ENCODE measurements around the gene TEX51.

TEX51 gene

GRCh38 chr2:126877861-126878565 is 20.7 kb upstream of the TEX51 start:
- H3K27ac ChIP-seq = no peak overlapping the region

GRCh38 chr2:126878601-126879000 is 20.1 kb upstream of the TEX51 start:
- no peak overlapping the region for H3K27ac ChIP-seq
- TF ChIP-seq ZFX (IDR thresholded peaks at IDR 0.05; ENCODE audit: borderline replicate concordance) (no peak), CTCF (IDR thresholded peaks at IDR 0.05) (no peak)

More at GRCh38 chr2:126877861-126878565, 20.7 kb upstream of the TEX51 start:
- TF ChIP-seq ZFX (IDR thresholded peaks at IDR 0.05; ENCODE audit: borderline replicate concordance) (no peak), CTCF (IDR thresholded peaks at IDR 0.05) (no peak)

GRCh38 chr2:126879348-126880298 is 19.1 kb upstream of the TEX51 start:
- no peak overlapping the region for H3K27ac ChIP-seq
- TF ChIP-seq CTCF (IDR thresholded peaks at IDR 0.05) = no peak
- TF ChIP-seq ZFX (IDR thresholded peaks at IDR 0.05; ENCODE audit: borderline replicate concordance) = no peak

GRCh38 chr2:126880324-126880723 is 18.4 kb upstream of the TEX51 start:
- no peak overlapping the region for H3K27ac ChIP-seq
- TF ChIP-seq ZFX (IDR thresholded peaks at IDR 0.05; ENCODE audit: borderline replicate concordance) = no peak
- no peak for TF ChIP-seq CTCF (IDR thresholded peaks at IDR 0.05)

GRCh38 chr2:126880817-126881216 is 17.9 kb upstream of the TEX51 start:
- no peak overlapping the region for H3K27ac ChIP-seq
- TF ChIP-seq ZFX (IDR thresholded peaks at IDR 0.05; ENCODE audit: borderline replicate concordance) (no peak), CTCF (IDR thresholded peaks at IDR 0.05) (no peak)

GRCh38 chr2:126881591-126881990 is 17.1 kb upstream of the TEX51 start:
- no peak overlapping the region for H3K27ac ChIP-seq
- TF ChIP-seq ZFX (IDR thresholded peaks at IDR 0.05; ENCODE audit: borderline replicate concordance) = no peak
- no peak for TF ChIP-seq CTCF (IDR thresholded peaks at IDR 0.05)

GRCh38 chr2:126882181-126882580 is 16.5 kb upstream of the TEX51 start:
- H3K27ac ChIP-seq = no peak overlapping the region
- TF ChIP-seq CTCF (IDR thresholded peaks at IDR 0.05) (no peak), ZFX (IDR thresholded peaks at IDR 0.05; ENCODE audit: borderline replicate concordance) (no peak)
